GM19099 (cell line): ENCODE results near the gene CUEDC2.
A peak's percentile ranks its signal among the peaks of the same experiment; 100 is the strongest.

Source experiments
- POLR2A ChIP-seq: IDR thresholded peaks from 3 replicates; pipeline ENCODE4 v1.6.1; 2011; ENCODE audit warnings: low read depth; ENCODE audit not compliant: insufficient read length; ENCODE audit errors: extremely low read depth

Gene CUEDC2

DNA sequence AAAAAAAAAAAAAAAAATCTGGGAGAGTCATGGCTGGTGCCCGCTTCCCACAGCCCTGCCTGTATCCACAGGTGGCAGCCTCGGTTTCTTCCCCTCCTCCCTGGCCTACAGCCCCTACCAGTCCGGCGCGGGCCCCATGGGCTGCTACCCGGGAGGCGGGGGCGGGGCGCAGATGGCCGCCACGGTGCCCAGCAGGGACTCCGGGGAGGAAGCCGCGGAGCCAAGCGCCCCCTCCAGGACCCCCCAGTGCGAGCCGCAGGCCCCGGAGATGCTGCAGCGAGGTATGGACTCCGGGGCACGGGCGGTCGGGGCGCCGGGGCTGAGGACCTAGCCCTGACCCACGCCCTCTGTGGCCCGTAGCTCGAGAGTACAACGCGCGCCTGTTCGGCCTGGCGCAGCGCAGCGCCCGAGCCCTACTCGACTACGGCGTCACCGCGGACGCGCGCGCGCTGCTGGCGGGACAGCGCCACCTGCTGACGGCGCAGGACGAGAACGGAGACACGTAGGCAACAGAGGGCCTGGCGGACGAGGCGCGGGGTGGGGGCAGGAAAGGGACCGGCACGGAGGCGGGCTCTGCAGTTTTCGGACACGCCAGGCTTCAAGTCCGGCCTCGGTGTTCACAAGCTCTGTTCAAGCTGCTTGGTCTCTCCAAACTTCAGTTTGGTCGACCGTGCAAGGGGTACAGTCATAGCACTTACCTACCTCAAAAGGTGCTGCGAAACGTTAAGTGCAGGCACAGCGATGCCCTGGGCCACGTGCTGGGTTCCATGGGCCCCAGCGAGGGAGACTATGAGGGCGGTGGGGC, 33.0 kb downstream of the CUEDC2 start:
- peak; percentile 57 for TF ChIP-seq POLR2A

DNA sequence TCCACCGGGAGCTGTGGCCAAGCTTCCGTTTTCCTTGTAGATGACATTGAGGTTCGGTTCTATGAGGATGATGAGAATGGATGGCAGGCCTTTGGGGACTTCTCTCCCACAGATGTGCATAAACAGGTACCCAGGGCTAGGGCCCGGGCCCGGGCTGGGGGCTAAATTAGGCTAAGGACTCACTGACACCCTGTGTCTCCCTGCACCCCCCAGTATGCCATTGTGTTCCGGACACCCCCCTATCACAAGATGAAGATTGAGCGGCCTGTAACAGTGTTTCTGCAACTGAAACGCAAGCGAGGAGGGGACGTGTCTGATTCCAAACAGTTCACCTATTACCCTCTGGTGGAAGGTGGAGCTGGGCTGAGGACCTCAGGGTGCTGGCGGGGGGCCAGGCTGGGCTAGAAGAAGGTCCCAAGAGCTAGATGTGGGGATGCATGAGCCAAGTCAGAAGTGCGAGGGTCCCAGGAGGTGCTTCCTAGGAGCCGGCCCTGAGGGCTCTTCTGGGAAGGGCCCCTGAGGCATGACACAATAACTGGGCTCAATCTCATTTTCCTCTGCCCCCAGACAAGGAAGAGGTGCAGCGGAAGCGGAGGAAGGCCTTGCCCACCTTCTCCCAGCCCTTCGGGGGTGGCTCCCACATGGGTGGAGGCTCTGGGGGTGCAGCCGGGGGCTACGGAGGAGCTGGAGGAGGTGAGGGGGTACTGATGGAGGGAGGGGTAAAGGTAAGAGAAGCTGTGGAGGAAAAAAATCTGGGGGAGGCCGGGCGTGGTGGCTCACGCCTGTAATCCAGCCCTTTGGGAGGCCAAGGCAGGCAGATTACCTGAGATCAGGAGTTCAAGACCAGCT, 34.0 kb downstream of the CUEDC2 start:
- TF ChIP-seq POLR2A = no peak

DNA sequence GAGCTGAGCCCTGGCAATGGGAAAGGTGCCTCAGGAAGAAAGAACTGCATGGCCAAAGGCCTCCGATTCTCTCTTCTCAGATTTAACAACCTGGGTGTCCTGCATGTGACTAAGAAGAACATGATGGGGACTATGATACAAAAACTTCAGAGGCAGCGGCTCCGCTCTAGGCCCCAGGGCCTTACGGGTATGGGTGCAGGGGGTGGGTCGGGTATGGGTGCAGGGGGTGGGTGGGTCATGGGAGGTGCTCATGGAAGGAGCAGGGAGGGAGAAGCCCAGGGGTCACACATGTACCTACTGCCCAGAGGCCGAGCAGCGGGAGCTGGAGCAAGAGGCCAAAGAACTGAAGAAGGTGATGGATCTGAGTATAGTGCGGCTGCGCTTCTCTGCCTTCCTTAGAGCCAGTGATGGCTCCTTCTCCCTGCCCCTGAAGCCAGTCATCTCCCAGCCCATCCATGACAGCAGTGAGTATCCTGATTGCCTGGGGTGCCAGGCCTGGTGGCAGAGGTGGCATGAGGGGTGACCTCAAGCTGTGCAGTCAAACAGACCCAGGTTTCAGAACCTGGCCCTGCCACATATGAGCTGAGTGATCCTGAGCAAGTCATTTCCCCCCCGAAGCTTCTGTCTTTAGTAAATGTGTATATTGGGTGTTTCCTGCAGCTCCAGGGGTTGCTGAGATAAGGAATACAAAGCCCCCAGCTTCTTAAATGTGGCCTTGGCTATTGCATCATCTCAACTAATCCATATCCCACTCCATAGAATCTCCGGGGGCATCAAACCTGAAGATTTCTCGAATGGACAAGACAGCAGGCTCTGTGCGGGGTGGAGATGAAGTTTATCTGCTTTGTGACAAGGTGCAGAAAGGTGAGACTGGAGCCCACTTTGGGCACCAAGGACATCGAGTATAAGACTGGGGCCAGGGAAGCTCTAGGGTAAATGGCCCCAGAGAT, 34.9 kb downstream of the CUEDC2 start:
- TF ChIP-seq POLR2A = peak; percentile 16

DNA sequence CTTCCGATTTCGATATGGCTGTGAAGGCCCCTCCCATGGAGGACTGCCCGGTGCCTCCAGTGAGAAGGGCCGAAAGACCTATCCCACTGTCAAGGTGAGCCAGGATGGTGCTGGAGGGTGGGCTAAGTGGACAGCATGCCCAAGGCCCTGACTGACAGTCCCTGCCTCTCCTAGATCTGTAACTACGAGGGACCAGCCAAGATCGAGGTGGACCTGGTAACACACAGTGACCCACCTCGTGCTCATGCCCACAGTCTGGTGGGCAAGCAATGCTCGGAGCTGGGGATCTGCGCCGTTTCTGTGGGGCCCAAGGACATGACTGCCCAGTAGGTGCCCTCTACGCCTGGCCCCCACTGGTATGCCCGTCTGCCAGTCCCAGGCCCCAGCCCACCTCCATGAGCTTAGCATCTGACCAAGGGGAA, 35.6 kb downstream of the CUEDC2 start:
- no peak for TF ChIP-seq POLR2A

DNA sequence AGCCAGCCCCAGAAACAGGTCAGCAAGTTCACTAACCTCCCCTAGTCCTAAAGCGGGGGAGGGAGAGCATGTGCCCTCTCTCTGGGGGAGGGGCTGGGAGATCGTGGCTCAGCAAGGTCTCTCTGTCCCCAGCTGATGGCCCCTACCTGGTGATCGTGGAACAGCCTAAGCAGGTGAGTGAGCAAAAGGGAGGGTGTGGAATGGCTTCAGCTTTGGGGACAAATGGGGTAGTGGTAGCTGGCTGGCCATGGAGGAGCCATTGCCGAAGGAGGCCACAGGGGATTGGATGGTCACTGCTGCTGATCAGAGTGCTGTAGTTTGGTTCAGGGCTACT, 36.1 kb downstream of the CUEDC2 start:
- TF ChIP-seq POLR2A = no peak

DNA sequence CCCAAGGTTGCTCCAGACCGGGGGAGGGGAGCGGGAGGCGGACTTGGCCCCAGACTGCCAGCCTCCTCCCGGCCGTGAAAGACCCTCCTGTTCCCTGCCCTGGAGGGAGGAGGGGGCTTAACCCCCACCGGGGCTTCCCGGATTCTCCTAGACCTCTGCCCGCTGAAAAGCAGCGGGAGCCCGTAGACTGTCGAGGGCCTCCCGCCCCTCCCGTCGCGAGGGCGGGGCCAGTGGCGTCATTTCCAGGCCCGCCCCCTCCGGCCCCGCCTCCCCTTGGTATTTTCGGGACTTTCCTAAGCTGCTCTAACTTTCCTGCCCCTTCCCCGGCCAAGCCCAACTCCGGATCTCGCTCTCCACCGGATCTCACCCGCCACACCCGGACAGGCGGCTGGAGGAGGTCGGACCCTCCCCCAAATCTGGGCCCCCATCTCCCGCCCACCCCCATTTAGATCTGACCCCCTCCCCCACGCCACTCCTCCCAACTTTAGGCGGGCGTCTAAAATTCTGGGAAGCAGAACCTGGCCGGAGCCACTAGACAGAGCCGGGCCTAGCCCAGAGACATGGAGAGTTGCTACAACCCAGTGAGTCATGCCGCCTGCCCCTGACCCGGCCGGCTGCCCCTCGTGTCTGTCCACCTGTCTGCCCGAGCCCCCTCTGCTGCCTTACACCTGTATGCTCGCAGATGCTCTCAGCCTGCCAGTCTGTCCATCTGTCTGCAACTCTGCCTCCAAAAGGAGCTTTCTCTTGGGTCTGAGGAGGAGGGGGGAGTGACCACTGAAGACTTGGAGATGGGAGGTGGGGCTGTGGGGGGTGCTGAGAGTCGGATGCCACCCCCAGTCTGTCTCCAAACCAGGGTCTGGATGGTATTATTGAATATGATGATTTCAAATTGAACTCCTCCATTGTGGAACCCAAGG, 36.7 kb downstream of the CUEDC2 start, which contains the start of gene NFKB2:
TSS of gene NFKB2 (plus strand) at position 306 of the 917 bp plus-strand sequence. CDS start at position 561, 255 bp downstream.
- peak; percentile 68 for TF ChIP-seq POLR2A

DNA sequence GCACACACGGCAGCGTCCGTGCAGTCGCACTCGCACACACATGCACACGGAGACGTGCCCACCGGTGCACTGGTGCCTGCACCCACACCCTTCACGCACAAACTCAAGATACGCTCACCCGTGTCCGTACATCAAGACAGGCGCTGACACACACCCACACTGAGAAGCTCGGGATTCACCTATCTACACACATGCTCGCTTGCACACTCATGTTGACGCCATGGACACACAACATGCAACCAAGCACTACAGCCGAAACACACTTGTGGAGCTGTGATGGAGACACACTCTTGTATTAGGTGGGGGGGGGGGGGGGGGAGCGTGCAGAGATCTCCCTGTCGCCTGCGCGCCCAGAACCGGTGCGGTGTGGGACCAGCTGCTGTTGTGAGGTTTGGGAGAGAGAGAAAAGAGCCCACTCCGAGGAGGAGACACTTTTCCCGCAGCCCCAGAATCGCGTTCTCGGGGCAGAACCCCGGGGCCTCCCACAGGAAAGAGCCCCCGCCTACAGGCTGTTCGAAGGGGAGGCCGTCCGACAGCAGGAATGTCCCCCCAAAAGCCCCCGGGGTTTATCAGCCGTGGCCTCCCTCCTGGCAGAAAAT, 37.5 kb downstream of the CUEDC2 start:
- no peak for TF ChIP-seq POLR2A

DNA sequence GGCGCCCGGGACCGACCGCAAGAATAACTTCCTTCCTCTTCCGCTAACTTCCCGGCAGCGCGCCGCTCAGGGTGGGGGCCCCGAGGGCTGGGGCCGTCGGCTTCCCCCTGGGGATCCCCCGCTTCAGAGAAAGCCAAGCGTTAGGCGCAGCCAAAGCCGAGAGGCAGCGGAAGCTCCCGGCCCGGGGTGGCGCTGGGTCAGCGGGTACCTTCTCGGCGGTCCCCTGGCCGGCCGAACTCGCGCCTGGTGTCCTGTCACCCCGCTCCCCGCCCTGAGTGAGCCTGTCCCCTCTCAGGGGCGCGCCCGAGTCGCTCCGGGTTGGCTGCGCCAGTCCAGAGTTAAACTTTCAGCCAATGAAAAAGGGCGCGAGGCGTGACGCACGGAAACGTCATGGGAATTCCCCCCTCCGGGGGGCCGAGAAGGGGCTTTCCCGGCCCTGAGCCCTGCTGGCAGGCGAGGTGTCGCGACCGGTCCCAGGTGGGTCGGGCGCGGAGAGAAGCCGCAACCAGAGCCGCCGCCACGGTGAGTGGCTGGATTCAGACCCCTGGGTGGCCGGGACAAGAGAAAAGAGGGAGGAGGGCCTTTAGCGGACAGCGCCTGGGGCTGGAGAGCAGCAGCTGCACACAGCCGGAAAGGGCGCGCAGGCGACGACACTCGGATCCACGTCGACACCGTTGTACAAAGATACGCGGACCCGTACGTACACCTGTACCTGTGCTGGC, 38.1 kb downstream of the CUEDC2 start:
- peak; percentile 81 for TF ChIP-seq POLR2A

DNA sequence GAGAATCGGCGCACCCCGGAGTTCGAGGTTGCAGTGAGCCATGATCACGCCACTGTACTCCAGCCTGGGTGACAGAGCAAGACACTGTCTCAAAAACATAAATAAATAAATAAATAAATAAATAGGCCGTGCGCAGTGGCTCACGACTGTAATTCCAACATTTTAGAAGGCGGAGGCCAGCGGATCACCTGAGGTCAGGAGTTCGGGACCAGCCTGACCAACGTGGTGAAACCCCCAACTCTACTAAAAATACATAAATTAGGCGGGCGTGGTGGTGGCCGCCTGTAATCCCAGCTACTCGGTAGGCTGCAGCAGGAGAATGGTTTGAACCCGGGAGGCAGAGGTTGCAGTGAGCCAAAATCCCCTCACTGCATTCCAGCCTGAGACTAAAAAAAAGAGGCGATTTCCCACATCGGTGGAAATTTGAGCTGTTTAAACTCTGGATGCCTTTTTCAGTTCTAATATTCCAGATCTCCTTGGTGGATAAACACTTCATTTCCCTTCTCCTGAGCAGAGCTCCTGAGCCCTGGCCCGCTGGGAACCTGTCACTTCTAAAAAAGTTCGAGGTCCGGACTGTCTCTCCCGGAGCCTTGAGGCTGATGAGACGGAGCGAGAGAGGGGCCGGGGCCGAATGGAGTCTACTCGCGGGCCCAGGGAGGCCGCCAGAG, 38.8 kb downstream of the CUEDC2 start:
- TF ChIP-seq POLR2A = no peak

DNA sequence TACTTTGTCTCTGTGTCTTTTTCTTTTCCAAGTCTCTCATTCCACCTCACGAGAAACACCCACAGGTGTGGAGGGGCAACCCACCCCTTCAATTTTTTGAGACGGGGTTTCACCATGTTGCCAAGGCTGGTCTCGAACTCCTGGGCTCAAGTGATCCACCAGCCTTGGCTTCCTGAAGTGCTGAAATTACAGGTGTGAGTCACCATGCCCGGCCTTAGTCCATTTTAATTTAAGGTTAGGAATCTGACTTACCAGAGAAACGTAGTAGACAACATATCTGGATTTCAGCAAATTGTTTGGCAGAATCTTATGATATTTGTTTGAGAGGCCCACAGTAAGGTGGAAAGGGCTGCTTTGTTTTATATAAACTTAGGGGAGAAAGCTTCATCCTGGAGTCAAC, 40.1 kb downstream of the CUEDC2 start:
- no peak for TF ChIP-seq POLR2A

DNA sequence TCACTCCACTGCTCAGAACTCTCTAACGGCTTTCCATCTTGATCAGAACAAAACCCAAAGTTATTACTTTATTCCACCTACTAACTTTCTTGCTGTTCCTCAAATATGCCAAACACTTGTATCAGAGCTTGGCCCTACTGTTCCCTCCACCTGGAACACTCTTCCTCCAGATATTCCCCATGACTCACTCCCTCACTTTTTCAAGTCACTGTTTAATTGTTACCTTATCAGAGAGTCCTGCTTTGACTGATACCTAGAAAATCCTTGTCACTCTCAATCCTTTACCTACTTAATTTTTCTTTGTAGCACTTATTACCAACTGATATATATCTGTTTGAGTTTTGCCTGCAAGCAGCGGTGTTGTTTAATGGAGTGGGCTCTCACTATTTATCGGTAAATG, 42.5 kb downstream of the CUEDC2 start:
- no peak for TF ChIP-seq POLR2A
